Measurements from ENCODE around the gene PLSCR4.

The PLSCR4 gene

GRCh38 chr3:146221276-146221675 lies 29.6 kb downstream of the PLSCR4 start:
- Histone ChIP-seq H3K36me3 (ENCODE audit: control insufficient read depth, insufficient read depth, low read length) (no peaks in the 10 kb centered on the region), H3K9me3 (ENCODE audit: control insufficient read depth, low read length) (no peaks in the 10 kb centered on the region), H3K4me3 (ENCODE audit: extremely low read depth, insufficient read depth, low read length, poor library complexity, severe bottlenecking) (no peak overlapping the region), H3K27ac (ENCODE audit: low read depth, low read length, severe bottlenecking) (no peak overlapping the region), H3K4me1 (ENCODE audit: control insufficient read depth, insufficient read depth, low read length, poor library complexity, severe bottlenecking) (peaks cover 9% of the 10 kb centered on the region)

GRCh38 chr3:146218880-146219866 lies 31.7 kb downstream of the PLSCR4 start:
- H3K4me3 ChIP-seq (ENCODE audit: extremely low read depth, insufficient read depth, low read length, poor library complexity, severe bottlenecking) = no peak overlapping the region
- no peak overlapping the region for H3K27ac ChIP-seq (ENCODE audit: low read depth, low read length, severe bottlenecking)
- WGBS, 2 experiments (ENCODE audit: insufficient coverage in 2 of 2) = 81 to 89% methylated on average over 5 to 6 of the region's 13 CpGs
- H3K9me3 ChIP-seq (ENCODE audit: control insufficient read depth, low read length) = no peaks in the 10 kb centered on the region
- H3K4me1 ChIP-seq (ENCODE audit: control insufficient read depth, insufficient read depth, low read length, poor library complexity, severe bottlenecking) = peaks cover 9% of the 10 kb centered on the region
- no peaks in the 10 kb centered on the region for H3K36me3 ChIP-seq (ENCODE audit: control insufficient read depth, insufficient read depth, low read length)

- WGBS, 2 experiments (ENCODE audit: insufficient coverage in 2 of 2) = 100% methylated on average over 1 to 2 of the region's 2 CpGs
- Histone ChIP-seq H3K36me3 (ENCODE audit: control insufficient read depth, insufficient read depth, low read length) (no peaks in the 10 kb centered on the region), H3K4me3 (ENCODE audit: extremely low read depth, insufficient read depth, low read length, poor library complexity, severe bottlenecking) (no peak overlapping the region), H3K9me3 (ENCODE audit: control insufficient read depth, low read length) (no peaks in the 10 kb centered on the region), H3K27ac (ENCODE audit: low read depth, low read length, severe bottlenecking) (no peak overlapping the region), H3K4me1 (ENCODE audit: control insufficient read depth, insufficient read depth, low read length, poor library complexity, severe bottlenecking) (peaks cover 5% of the 10 kb centered on the region)
Observed at GRCh38 chr3:146217324-146217723, 33.6 kb downstream of the PLSCR4 start.

GRCh38 chr3:146214493-146214892 lies 36.4 kb downstream of the PLSCR4 start:
- H3K36me3 ChIP-seq (ENCODE audit: control insufficient read depth, insufficient read depth, low read length) = no peaks in the 10 kb centered on the region
- 100% methylated on average over 1 of the region's 2 CpGs; no CpG with 5 or more reads in 1 of the 2 experiments for WGBS, 2 experiments (ENCODE audit: insufficient coverage in 2 of 2)
- no peak overlapping the region for H3K27ac ChIP-seq (ENCODE audit: low read depth, low read length, severe bottlenecking)
- no peaks in the 10 kb centered on the region for H3K9me3 ChIP-seq (ENCODE audit: control insufficient read depth, low read length)
- H3K4me3 ChIP-seq (ENCODE audit: extremely low read depth, insufficient read depth, low read length, poor library complexity, severe bottlenecking) = no peak overlapping the region
- H3K4me1 ChIP-seq (ENCODE audit: control insufficient read depth, insufficient read depth, low read length, poor library complexity, severe bottlenecking) = no peaks in the 10 kb centered on the region

- no peaks in the 10 kb centered on the region for H3K4me1 ChIP-seq (ENCODE audit: control insufficient read depth, insufficient read depth, low read length, poor library complexity, severe bottlenecking)
- H3K27ac ChIP-seq (ENCODE audit: low read depth, low read length, severe bottlenecking) = no peak overlapping the region
- H3K4me3 ChIP-seq (ENCODE audit: extremely low read depth, insufficient read depth, low read length, poor library complexity, severe bottlenecking) = no peak overlapping the region
- no peaks in the 10 kb centered on the region for H3K9me3 ChIP-seq (ENCODE audit: control insufficient read depth, low read length)
- H3K36me3 ChIP-seq (ENCODE audit: control insufficient read depth, insufficient read depth, low read length) = no peaks in the 10 kb centered on the region
Observed at GRCh38 chr3:146209371-146209770, 41.5 kb downstream of the PLSCR4 start.

- Histone ChIP-seq H3K4me1 (ENCODE audit: control insufficient read depth, insufficient read depth, low read length, poor library complexity, severe bottlenecking) (no peaks in the 10 kb centered on the region), H3K4me3 (ENCODE audit: extremely low read depth, insufficient read depth, low read length, poor library complexity, severe bottlenecking) (no peak overlapping the region), H3K36me3 (ENCODE audit: control insufficient read depth, insufficient read depth, low read length) (no peaks in the 10 kb centered on the region), H3K27ac (ENCODE audit: low read depth, low read length, severe bottlenecking) (no peak overlapping the region), H3K9me3 (ENCODE audit: control insufficient read depth, low read length) (no peaks in the 10 kb centered on the region)
Observed at GRCh38 chr3:146203776-146204175, 47.1 kb downstream of the PLSCR4 start.

GRCh38 chr3:146200461-146201220 lies 50.3 kb downstream of the PLSCR4 start:
- no CpG with 5 or more reads among the region's 2 CpGs for WGBS, 2 experiments (ENCODE audit: insufficient coverage in 2 of 2)

GRCh38 chr3:146199762-146200161 lies 51.1 kb downstream of the PLSCR4 start:
- no peaks in the 10 kb centered on the region for H3K36me3 ChIP-seq (ENCODE audit: control insufficient read depth, insufficient read depth, low read length)
- H3K4me3 ChIP-seq (ENCODE audit: extremely low read depth, insufficient read depth, low read length, poor library complexity, severe bottlenecking) = no peak overlapping the region
- H3K4me1 ChIP-seq (ENCODE audit: control insufficient read depth, insufficient read depth, low read length, poor library complexity, severe bottlenecking) = peaks cover 3% of the 10 kb centered on the region
- no peaks in the 10 kb centered on the region for H3K9me3 ChIP-seq (ENCODE audit: control insufficient read depth, low read length)
- no peak overlapping the region for H3K27ac ChIP-seq (ENCODE audit: low read depth, low read length, severe bottlenecking)
- WGBS, 2 experiments (ENCODE audit: insufficient coverage in 2 of 2) = 100% methylated on average over 1 to 3 of the region's 5 CpGs

More at GRCh38 chr3:146200461-146201220, 50.3 kb downstream of the PLSCR4 start:
- Histone ChIP-seq H3K4me3 (ENCODE audit: extremely low read depth, insufficient read depth, low read length, poor library complexity, severe bottlenecking) (no peak overlapping the region), H3K4me1 (ENCODE audit: control insufficient read depth, insufficient read depth, low read length, poor library complexity, severe bottlenecking) (no peaks in the 10 kb centered on the region), H3K9me3 (ENCODE audit: control insufficient read depth, low read length) (no peaks in the 10 kb centered on the region), H3K36me3 (ENCODE audit: control insufficient read depth, insufficient read depth, low read length) (no peaks in the 10 kb centered on the region), H3K27ac (ENCODE audit: low read depth, low read length, severe bottlenecking) (no peak overlapping the region)

GRCh38 chr3:146196789-146197188 lies 54.1 kb downstream of the PLSCR4 start:
- no peak overlapping the region for H3K27ac ChIP-seq (ENCODE audit: low read depth, low read length, severe bottlenecking)
- 100% methylated on average over 1 of the region's 2 CpGs; no CpG with 5 or more reads in 1 of the 2 experiments for WGBS, 2 experiments (ENCODE audit: insufficient coverage in 2 of 2)
- no peak overlapping the region for H3K4me3 ChIP-seq (ENCODE audit: extremely low read depth, insufficient read depth, low read length, poor library complexity, severe bottlenecking)
- H3K4me1 ChIP-seq (ENCODE audit: control insufficient read depth, insufficient read depth, low read length, poor library complexity, severe bottlenecking) = peaks cover 3% of the 10 kb centered on the region
- H3K9me3 ChIP-seq (ENCODE audit: control insufficient read depth, low read length) = no peaks in the 10 kb centered on the region
- H3K36me3 ChIP-seq (ENCODE audit: control insufficient read depth, insufficient read depth, low read length) = no peaks in the 10 kb centered on the region

- Histone ChIP-seq H3K9me3 (ENCODE audit: control insufficient read depth, low read length) (no peaks in the 10 kb centered on the region), H3K36me3 (ENCODE audit: control insufficient read depth, insufficient read depth, low read length) (no peaks in the 10 kb centered on the region), H3K27ac (ENCODE audit: low read depth, low read length, severe bottlenecking) (no peak overlapping the region), H3K4me1 (ENCODE audit: control insufficient read depth, insufficient read depth, low read length, poor library complexity, severe bottlenecking) (peaks cover 3% of the 10 kb centered on the region), H3K4me3 (ENCODE audit: extremely low read depth, insufficient read depth, low read length, poor library complexity, severe bottlenecking) (no peak overlapping the region)
- 80 to 94% methylated on average over 2 to 3 of the region's 4 CpGs for WGBS, 2 experiments (ENCODE audit: insufficient coverage in 2 of 2)
Observed at GRCh38 chr3:146195605-146196004, 55.3 kb downstream of the PLSCR4 start.

- Histone ChIP-seq H3K27ac (ENCODE audit: low read depth, low read length, severe bottlenecking) (no peak overlapping the region), H3K9me3 (ENCODE audit: control insufficient read depth, low read length) (no peaks in the 10 kb centered on the region)
- no CpG with 5 or more reads among the region's 3 CpGs for WGBS, 2 experiments (ENCODE audit: insufficient coverage in 2 of 2)
Observed at GRCh38 chr3:146195030-146195429, 55.9 kb downstream of the PLSCR4 start.

More at GRCh38 chr3:146195030-146195429, 55.9 kb downstream of the PLSCR4 start:
- no peaks in the 10 kb centered on the region for H3K36me3 ChIP-seq (ENCODE audit: control insufficient read depth, insufficient read depth, low read length)
- H3K4me3 ChIP-seq (ENCODE audit: extremely low read depth, insufficient read depth, low read length, poor library complexity, severe bottlenecking) = no peak overlapping the region
- peaks cover 3% of the 10 kb centered on the region for H3K4me1 ChIP-seq (ENCODE audit: control insufficient read depth, insufficient read depth, low read length, poor library complexity, severe bottlenecking)
